ENCODE measurements around the gene UGT3A1.

- TF ChIP-seq CTCF (IDR thresholded peaks at IDR 0.05; ENCODE audit: low read depth, low read length), result no peak
- no peak for TF ChIP-seq MYC (IDR thresholded peaks at IDR 0.05; ENCODE audit: low read depth, low read length)
- TF ChIP-seq POLR2A (IDR thresholded peaks at IDR 0.05; ENCODE audit: extremely low read depth, insufficient read length), result no peak
Measured at GRCh38 chr5:36035696-36036095, 44.5 kb upstream of the UGT3A1 start.

All from NB4 (cell line).